Liver (tissue), 9 donors: ENCODE measurements around the gene GAN. TPM values are rescaled to one million over a fixed set of nuclear protein-coding genes. Genes with fewer than 3 reads are reported as not detected.

ENCODE experiments used
- DNase-seq: peaks from one replicate; pipeline ENCODE4 v3.0.0-alpha.2; 2017; ENCODE audit warnings: low spot score
- H3K27ac ChIP-seq, 2 donors: one replicate each; pipeline ENCODE4 v1.7.0; 2013; ENCODE audit warnings: inconsistent platforms in 2 of 2, low read length in 2 of 2, control low read depth in 1 of 2, low read depth in 1 of 2, mild to moderate bottlenecking in 1 of 2
- H3K27me3 ChIP-seq, 4 donors: one replicate each; pipeline versions ENCODE4 v1.6.1 to v1.7.0; 2013; ENCODE audit warnings: low read length in 3 of 4, inconsistent platforms in 1 of 4, mild to moderate bottlenecking in 1 of 4, moderate library complexity in 1 of 4; ENCODE audit not compliant: control insufficient read depth in 4 of 4, insufficient read depth in 4 of 4
- H3K36me3 ChIP-seq, 4 donors: one replicate each; pipeline versions ENCODE4 v1.6.1 to v1.7.0; 2013; ENCODE audit warnings: low read length in 3 of 4, mild to moderate bottlenecking in 3 of 4, low read depth in 1 of 4, moderate library complexity in 1 of 4; ENCODE audit not compliant: control insufficient read depth in 4 of 4, insufficient read depth in 3 of 4
- H3K4me1 ChIP-seq, 4 donors: one replicate each; pipeline versions ENCODE4 v1.6.1 to v1.7.0; 2013; ENCODE audit warnings: low read length in 3 of 4, mild to moderate bottlenecking in 3 of 4, moderate library complexity in 1 of 4; ENCODE audit not compliant: control insufficient read depth in 4 of 4, insufficient read depth in 4 of 4
- H3K4me3 ChIP-seq, 3 donors: one replicate each; pipeline versions ENCODE4 v1.6.1 to v1.7.0; 2013; ENCODE audit warnings: low read length in 3 of 3, control low read depth in 1 of 3, low read depth in 1 of 3, mild to moderate bottlenecking in 1 of 3
- H3K9ac ChIP-seq, 2 donors: one replicate each; pipeline ENCODE4 v1.7.0; 2013; ENCODE audit warnings: low read length in 2 of 2, mild to moderate bottlenecking in 2 of 2, moderate library complexity in 2 of 2, control low read depth in 1 of 2, low read depth in 1 of 2
- H3K9me3 ChIP-seq, 4 donors: one replicate each; pipeline versions ENCODE4 v1.6.1 to v1.7.0; 2013; ENCODE audit warnings: low read length in 3 of 4; ENCODE audit not compliant: control insufficient read depth in 4 of 4
- EGR1 ChIP-seq, 2 donors: IDR thresholded peaks; 2 replicates each; pipeline ENCODE4 v1.6.1; 2016 to 2018; ENCODE audit warnings: antibody characterized with exemption in 2 of 2, low read depth in 2 of 2
- FOXA1 ChIP-seq: IDR thresholded peaks from 2 replicates; pipeline ENCODE4 v1.6.1; 2016; ENCODE audit warnings: antibody characterized with exemption
- FOXA2 ChIP-seq: IDR thresholded peaks from 2 replicates; pipeline ENCODE4 v1.6.1; 2016; ENCODE audit warnings: antibody characterized with exemption
- HNF4A ChIP-seq, 2 donors: conservative IDR thresholded peaks; 2 replicates each; pipeline ENCODE4 v1.6.1; 2016; ENCODE audit warnings: antibody characterized with exemption in 2 of 2, mild to moderate bottlenecking in 2 of 2
- HNF4G ChIP-seq: IDR thresholded peaks from 2 replicates; pipeline ENCODE4 v1.6.1; 2016; ENCODE audit warnings: antibody characterized with exemption
- JUND ChIP-seq, 2 donors: IDR thresholded peaks; 2 replicates each; pipeline ENCODE4 v1.6.1; 2016; ENCODE audit warnings: antibody characterized with exemption in 2 of 2
- NR2F2 ChIP-seq: IDR thresholded peaks from 2 replicates; pipeline ENCODE4 v1.6.1; 2016; ENCODE audit warnings: antibody characterized with exemption
- RAD21 ChIP-seq, 2 donors: IDR thresholded peaks; 2 replicates each; pipeline ENCODE4 v1.6.1; 2016; ENCODE audit warnings: antibody characterized with exemption in 2 of 2, mild to moderate bottlenecking in 2 of 2
- RXRA ChIP-seq, 2 donors: IDR thresholded peaks; 2 replicates each; pipeline ENCODE4 v1.6.1; 2017 to 2018; ENCODE audit warnings: antibody characterized with exemption in 2 of 2, mild to moderate bottlenecking in 1 of 2
- SP1 ChIP-seq: IDR thresholded peaks from 2 replicates; pipeline ENCODE4 v1.6.1; 2018; ENCODE audit warnings: antibody characterized with exemption, mild to moderate bottlenecking
- YY1 ChIP-seq: IDR thresholded peaks from 2 replicates; pipeline ENCODE4 v1.6.1; 2016; ENCODE audit warnings: antibody characterized with exemption, mild to moderate bottlenecking
- WGBS: extraction: QIAGEN DNeasy Blood & Tissue Kit; methylation state at CpG from one replicate; pipeline ENCODE4 v1.1.7; 2013; 5-methylcytosine and 5-hydroxymethylcytosine counted together
- polyA plus RNA-seq, 2 donors: library from polyadenylated mRNA; stranded (reverse) in 1 of 2; unstranded in 1 of 2; fragments of 200-250 nt in 1 of 2; fragments of >200 nt in 1 of 2; fragmentation: Nextera tagmentation in 1 of 2; extraction: Ambion mirVana in 1 of 2; gene quantifications; one replicate each; pipeline versions ENCODE4 v1.2.1 to v1.2.3, GENCODE V29; 2013 to 2015
- total RNA-seq, 2 donors: library from RNA; depleted of rRNA; stranded (reverse); fragments of >200 nt; gene quantifications; one replicate each; pipeline ENCODE4 v1.2.3, GENCODE V29; 2014
- TF ChIP-seq, protein P1 (sequence below): IDR thresholded peaks from 2 replicates; pipeline ENCODE4 v1.6.1; 2016; ENCODE audit warnings: antibody characterized with exemption
- TF ChIP-seq, protein P2 (sequence below): IDR thresholded peaks from 2 replicates; pipeline ENCODE4 v1.6.1; 2016; ENCODE audit warnings: antibody characterized with exemption, mild to moderate bottlenecking
- TF ChIP-seq, protein P3 (sequence below): fragments of 150-350 bp; IDR thresholded peaks from 2 replicates; pipeline ENCODE4 v1.5.1; 2017; ENCODE audit warnings: improper control_type of control experiment, low read depth, low read length; ENCODE audit not compliant: missing input control
- TF ChIP-seq, protein P4 (sequence below): IDR thresholded peaks from 2 replicates; pipeline ENCODE4 v1.6.1; 2016; ENCODE audit warnings: antibody characterized with exemption
- donor health status: healthy.
- donor health status: healthy.
- donor health status: healthy.
- donor health status: healthy.
- donor health status: healthy.

GAN gene
- total and polyA plus RNA-seq, 4 donors, result 0.33 to 5.5 (median 1.5) TPM

DNA sequence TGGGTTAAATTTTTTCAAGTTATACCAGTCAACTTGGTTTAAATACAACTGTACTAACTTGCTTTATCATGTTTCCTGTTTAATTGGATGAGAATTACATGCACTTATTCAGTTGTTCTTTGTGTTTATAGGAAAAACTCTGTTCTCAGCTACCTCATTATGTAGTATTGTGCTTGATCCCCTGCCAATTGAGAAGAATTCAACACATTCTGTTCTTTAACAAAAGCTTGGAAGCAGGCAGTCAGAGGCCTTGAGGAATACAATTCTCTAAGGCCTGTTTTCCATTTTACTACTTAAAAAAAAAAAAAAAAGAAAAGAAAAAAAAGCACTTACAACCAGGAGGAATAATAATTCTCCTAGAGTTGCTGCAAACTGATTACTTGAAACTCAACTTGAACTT is 69.2 kb downstream of the GAN start:
- no peak overlapping the region for H3K9ac ChIP-seq
- H3K27ac ChIP-seq, result no peak overlapping the region
- no peaks in the 10 kb centered on the region for H3K27me3 ChIP-seq
- H3K9me3 ChIP-seq, result no peaks in the 10 kb centered on the region
- H3K4me1 ChIP-seq, result no peaks in the 10 kb centered on the region
- no peak for DNase-seq
- TF ChIP-seq, protein P1, sequence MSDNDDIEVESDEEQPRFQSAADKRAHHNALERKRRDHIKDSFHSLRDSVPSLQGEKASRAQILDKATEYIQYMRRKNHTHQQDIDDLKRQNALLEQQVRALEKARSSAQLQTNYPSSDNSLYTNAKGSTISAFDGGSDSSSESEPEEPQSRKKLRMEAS, result no peak
- no peak for TF ChIP-seq JUND (IDR thresholded peaks at IDR 0.05)
- TF ChIP-seq FOXA1, result no peak
- TF ChIP-seq SP1, result no peak
- no peak for TF ChIP-seq YY1
- no peak for TF ChIP-seq HNF4G
- TF ChIP-seq, protein P2, sequence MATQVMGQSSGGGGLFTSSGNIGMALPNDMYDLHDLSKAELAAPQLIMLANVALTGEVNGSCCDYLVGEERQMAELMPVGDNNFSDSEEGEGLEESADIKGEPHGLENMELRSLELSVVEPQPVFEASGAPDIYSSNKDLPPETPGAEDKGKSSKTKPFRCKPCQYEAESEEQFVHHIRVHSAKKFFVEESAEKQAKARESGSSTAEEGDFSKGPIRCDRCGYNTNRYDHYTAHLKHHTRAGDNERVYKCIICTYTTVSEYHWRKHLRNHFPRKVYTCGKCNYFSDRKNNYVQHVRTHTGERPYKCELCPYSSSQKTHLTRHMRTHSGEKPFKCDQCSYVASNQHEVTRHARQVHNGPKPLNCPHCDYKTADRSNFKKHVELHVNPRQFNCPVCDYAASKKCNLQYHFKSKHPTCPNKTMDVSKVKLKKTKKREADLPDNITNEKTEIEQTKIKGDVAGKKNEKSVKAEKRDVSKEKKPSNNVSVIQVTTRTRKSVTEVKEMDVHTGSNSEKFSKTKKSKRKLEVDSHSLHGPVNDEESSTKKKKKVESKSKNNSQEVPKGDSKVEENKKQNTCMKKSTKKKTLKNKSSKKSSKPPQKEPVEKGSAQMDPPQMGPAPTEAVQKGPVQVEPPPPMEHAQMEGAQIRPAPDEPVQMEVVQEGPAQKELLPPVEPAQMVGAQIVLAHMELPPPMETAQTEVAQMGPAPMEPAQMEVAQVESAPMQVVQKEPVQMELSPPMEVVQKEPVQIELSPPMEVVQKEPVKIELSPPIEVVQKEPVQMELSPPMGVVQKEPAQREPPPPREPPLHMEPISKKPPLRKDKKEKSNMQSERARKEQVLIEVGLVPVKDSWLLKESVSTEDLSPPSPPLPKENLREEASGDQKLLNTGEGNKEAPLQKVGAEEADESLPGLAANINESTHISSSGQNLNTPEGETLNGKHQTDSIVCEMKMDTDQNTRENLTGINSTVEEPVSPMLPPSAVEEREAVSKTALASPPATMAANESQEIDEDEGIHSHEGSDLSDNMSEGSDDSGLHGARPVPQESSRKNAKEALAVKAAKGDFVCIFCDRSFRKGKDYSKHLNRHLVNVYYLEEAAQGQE, result no peak
- no peak for TF ChIP-seq RAD21 (IDR thresholded peaks at IDR 0.05)
- TF ChIP-seq NR2F2, result no peak
- no peak for TF ChIP-seq HNF4A (conservative IDR thresholded peaks at IDR 0.05)
- TF ChIP-seq RXRA (IDR thresholded peaks at IDR 0.05), result no peak
- TF ChIP-seq, protein P3, sequence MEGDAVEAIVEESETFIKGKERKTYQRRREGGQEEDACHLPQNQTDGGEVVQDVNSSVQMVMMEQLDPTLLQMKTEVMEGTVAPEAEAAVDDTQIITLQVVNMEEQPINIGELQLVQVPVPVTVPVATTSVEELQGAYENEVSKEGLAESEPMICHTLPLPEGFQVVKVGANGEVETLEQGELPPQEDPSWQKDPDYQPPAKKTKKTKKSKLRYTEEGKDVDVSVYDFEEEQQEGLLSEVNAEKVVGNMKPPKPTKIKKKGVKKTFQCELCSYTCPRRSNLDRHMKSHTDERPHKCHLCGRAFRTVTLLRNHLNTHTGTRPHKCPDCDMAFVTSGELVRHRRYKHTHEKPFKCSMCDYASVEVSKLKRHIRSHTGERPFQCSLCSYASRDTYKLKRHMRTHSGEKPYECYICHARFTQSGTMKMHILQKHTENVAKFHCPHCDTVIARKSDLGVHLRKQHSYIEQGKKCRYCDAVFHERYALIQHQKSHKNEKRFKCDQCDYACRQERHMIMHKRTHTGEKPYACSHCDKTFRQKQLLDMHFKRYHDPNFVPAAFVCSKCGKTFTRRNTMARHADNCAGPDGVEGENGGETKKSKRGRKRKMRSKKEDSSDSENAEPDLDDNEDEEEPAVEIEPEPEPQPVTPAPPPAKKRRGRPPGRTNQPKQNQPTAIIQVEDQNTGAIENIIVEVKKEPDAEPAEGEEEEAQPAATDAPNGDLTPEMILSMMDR, result no peak
- no peak for TF ChIP-seq FOXA2
- no peak for TF ChIP-seq EGR1 (IDR thresholded peaks at IDR 0.05; ENCODE audit: low read depth in 2 of 2)
- TF ChIP-seq, protein P4, sequence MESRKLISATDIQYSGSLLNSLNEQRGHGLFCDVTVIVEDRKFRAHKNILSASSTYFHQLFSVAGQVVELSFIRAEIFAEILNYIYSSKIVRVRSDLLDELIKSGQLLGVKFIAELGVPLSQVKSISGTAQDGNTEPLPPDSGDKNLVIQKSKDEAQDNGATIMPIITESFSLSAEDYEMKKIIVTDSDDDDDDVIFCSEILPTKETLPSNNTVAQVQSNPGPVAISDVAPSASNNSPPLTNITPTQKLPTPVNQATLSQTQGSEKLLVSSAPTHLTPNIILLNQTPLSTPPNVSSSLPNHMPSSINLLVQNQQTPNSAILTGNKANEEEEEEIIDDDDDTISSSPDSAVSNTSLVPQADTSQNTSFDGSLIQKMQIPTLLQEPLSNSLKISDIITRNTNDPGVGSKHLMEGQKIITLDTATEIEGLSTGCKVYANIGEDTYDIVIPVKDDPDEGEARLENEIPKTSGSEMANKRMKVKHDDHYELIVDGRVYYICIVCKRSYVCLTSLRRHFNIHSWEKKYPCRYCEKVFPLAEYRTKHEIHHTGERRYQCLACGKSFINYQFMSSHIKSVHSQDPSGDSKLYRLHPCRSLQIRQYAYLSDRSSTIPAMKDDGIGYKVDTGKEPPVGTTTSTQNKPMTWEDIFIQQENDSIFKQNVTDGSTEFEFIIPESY, result no peak
- no peak overlapping the region for H3K4me3 ChIP-seq
- peaks cover 0 to 4% (median under 1%) of the 10 kb centered on the region in 4 donors for H3K36me3 ChIP-seq

DNA sequence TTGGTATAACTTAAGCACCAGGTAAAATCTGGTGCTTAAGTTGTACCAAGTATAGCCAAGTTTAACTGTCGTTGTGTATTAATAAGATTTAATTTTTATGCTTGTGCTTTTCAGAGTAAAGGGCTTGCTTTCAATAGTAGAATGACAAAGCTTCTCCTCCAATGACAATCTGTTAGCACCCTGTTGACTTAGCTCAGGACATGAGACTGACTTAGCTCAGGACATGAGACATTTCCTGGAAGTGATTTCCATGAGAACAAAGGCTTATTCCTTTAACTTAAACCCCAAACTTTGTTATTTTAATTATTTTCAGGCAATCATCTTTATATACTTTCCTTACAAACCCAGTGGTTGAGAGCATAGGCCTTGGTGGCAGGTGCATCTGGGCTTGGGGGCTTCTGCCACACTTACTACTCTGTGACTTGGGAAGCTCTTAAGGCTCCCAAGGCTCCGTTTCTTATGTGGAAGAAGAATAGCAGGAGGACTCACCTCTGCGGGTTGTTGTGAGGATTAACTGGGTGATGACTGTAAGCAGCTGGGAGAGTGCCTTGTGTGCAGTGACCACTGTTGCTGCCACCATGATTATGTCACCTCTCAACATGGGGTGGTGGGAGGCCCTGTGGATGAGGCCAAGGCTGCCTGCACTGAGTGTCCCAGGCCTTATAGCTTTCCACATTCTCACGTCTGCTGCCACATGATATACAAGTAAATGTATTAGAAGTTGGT is 70.4 kb downstream of the GAN start:
- Histone ChIP-seq H3K27ac (no peak overlapping the region), H3K36me3 (peaks cover 0 to 10% (median 3%) of the 10 kb centered on the region in 4 donors), H3K4me1 (no peaks in the 10 kb centered on the region), H3K27me3 (no peaks in the 10 kb centered on the region), H3K4me3 (no peak overlapping the region), H3K9ac (no peak overlapping the region), H3K9me3 (no peaks in the 10 kb centered on the region)
- no peak for TF ChIP-seq FOXA2
- TF ChIP-seq SP1, result no peak
- WGBS, result 92% methylated on average over 4 of the region's 4 CpGs
- DNase-seq, result no peak
